HUES48 (cell line): ENCODE data around the gene STX18.
A peak's percentile ranks its signal among the peaks of the same experiment; 100 is the strongest.
"Not testable (repeated sequence)": the region's sequence is repeated elsewhere in the genome, so short reads cannot be mapped to it uniquely, and the experiment has no call there.

Source experiments
- H3K27ac ChIP-seq: one replicate; pipeline ENCODE4 v1.7.0; 2013; ENCODE audit warnings: low read depth, low read length, inconsistent platforms
- H3K27me3 ChIP-seq: 2 replicates; pipeline ENCODE4 v1.6.1; 2013; ENCODE audit warnings: mild to moderate bottlenecking, low read length; ENCODE audit not compliant: control insufficient read depth, insufficient read depth
- H3K36me3 ChIP-seq: 2 replicates; pipeline ENCODE4 v1.6.1; 2013; ENCODE audit warnings: low read length; ENCODE audit not compliant: control insufficient read depth, insufficient read depth
- H3K4me1 ChIP-seq: 2 replicates; pipeline ENCODE4 v1.6.1; 2013; ENCODE audit warnings: mild to moderate bottlenecking, low read length; ENCODE audit not compliant: control insufficient read depth, insufficient read depth
- H3K4me3 ChIP-seq: 2 replicates; pipeline ENCODE4 v1.5.1; 2013; ENCODE audit warnings: mild to moderate bottlenecking, low read depth, low read length
- H3K9ac ChIP-seq: 2 replicates; pipeline ENCODE4 v1.6.1; 2013; ENCODE audit warnings: mild to moderate bottlenecking, low read depth, low read length, moderate library complexity
- H3K9me3 ChIP-seq: 2 replicates; pipeline ENCODE4 v1.6.1; 2013; ENCODE audit warnings: low read length; ENCODE audit not compliant: control insufficient read depth, insufficient read depth

The STX18 gene

DNA sequence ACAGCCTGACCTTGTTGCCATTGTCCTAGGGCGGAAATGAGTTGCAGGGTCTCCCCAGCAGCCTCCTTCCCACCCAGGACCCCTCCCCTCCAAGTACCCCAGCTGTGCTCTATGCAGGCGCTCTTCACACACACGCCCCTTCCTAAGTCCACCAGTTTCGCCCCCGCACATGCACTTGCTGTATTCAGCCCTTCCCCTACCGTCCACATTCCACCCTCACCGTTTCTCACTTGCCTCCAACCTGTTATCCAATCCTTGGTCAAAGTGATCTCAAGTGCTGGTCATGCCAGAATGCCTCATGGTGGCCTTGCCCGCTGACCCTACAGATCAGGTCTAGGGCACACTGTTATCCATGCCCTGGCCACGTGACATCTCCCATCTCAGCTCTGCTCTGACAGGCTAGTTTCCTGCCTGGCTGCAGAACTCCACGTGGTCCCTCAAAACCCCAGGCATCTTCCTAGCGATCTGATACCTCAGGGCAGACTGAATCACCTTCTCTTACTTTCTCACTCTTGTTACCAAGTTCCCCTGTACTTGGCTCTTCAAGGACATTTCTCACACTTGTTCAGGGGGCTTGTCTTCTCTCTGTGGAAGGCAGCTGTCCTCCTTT, 115.2 kb downstream of the STX18 start:
- H3K36me3 ChIP-seq = no peaks in the 10 kb centered on the region; the same call in 1 of the 2 replicates
- H3K9ac ChIP-seq = no peak overlapping the region
- H3K27me3 ChIP-seq = no peaks in the 10 kb centered on the region
- H3K4me1 ChIP-seq = peaks cover 57% of the 10 kb centered on the region
- H3K27ac ChIP-seq = peak overlapping the region; percentile 45
- H3K9me3 ChIP-seq = no peaks in the 10 kb centered on the region
- no peak overlapping the region for H3K4me3 ChIP-seq

DNA sequence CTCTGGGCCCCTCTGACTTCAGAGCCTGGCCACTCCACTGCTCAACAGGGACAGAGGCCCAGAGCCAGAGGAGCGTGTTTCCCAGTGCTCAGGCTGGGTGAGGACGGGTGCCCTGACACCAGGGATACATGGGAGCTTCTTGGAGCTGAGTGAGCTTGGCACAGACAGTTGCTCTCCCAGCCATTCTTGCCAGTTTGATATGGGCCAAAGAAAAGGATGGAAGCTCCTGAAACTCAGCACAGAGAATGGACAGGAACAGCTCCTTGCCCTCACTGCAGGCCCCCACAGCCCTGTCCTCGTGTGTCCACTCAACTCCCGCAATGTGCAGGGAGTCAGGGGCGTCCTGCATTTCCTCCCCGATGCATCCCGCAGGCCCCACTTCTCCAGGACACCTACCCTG, 116.2 kb downstream of the STX18 start:
- H3K9ac ChIP-seq = no peak overlapping the region
- H3K9me3 ChIP-seq = no peaks in the 10 kb centered on the region
- peaks cover 54% of the 10 kb centered on the region for H3K4me1 ChIP-seq
- H3K27me3 ChIP-seq = no peaks in the 10 kb centered on the region
- peaks cover 7% of the 10 kb centered on the region; the same call in 1 of the 2 replicates for H3K36me3 ChIP-seq
- H3K4me3 ChIP-seq = no peak overlapping the region
- no peak overlapping the region for H3K27ac ChIP-seq

DNA sequence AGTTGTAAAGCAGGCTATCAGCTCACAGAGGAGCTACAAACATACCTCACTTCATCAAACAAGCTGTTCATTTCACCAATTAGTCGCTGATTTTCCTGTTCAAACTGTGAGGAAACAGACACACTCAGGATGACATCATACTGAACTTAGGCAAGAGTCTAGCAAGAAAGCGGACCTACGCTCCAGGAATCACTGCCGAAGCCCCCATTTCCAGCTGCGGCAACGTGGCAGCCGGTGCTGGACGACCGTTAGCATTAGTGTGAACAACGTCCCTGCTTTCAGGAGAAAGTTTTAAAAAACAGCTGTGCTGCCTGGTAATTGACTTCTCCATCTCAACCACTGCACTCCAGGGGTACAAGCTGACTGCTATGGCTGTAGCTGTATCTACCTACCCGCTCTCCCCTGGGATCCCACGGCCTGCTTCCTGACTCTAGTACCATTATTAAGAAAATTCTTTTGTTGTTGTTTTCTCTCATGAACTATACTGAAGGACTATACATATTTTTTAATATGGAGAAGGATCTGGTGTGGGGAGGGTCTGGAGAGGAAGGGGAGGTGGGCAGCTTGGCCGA, 116.6 kb downstream of the STX18 start:
- Histone ChIP-seq H3K4me1 (peaks cover 53% of the 10 kb centered on the region), H3K9ac (no peak overlapping the region), H3K36me3 (peaks cover 12% of the 10 kb centered on the region), H3K27me3 (no peaks in the 10 kb centered on the region), H3K27ac (no peak overlapping the region), H3K9me3 (no peaks in the 10 kb centered on the region), H3K4me3 (no peak overlapping the region)

DNA sequence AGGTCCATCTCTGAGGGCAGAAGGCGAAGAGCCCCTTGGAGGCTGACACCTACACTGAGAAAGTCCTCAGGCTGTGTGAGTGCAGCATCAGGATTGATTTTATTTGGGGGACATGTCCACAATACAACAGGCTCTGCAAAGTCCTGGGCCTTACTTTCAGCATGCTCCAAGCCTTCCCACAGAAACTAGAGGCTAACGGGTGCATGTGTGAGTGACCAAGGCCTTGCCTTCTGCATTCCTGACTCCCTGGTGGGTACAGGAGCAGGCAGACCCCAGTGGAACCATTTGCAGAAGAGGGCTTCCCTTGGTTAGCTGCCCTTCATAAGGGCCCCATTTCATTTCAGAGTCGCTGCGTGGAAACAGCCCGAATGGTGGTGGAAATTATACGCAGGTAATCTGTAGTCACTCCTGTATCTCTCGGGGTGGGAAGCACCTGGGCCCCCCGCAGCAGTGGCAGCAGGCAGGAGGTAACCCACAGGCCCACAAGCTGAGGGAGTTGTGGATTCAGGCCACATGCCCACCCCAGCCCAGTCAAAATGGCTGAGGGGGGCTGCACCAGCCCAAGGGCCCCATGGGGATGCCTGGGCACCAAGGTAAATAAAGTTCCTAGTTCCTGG, 117.2 kb downstream of the STX18 start:
- H3K27ac ChIP-seq = no peak overlapping the region
- H3K9ac ChIP-seq = no peak overlapping the region
- no peaks in the 10 kb centered on the region for H3K9me3 ChIP-seq
- H3K4me1 ChIP-seq = peaks cover 53% of the 10 kb centered on the region
- H3K4me3 ChIP-seq = no peak overlapping the region
- H3K27me3 ChIP-seq = no peaks in the 10 kb centered on the region
- H3K36me3 ChIP-seq = peaks cover 18% of the 10 kb centered on the region

DNA sequence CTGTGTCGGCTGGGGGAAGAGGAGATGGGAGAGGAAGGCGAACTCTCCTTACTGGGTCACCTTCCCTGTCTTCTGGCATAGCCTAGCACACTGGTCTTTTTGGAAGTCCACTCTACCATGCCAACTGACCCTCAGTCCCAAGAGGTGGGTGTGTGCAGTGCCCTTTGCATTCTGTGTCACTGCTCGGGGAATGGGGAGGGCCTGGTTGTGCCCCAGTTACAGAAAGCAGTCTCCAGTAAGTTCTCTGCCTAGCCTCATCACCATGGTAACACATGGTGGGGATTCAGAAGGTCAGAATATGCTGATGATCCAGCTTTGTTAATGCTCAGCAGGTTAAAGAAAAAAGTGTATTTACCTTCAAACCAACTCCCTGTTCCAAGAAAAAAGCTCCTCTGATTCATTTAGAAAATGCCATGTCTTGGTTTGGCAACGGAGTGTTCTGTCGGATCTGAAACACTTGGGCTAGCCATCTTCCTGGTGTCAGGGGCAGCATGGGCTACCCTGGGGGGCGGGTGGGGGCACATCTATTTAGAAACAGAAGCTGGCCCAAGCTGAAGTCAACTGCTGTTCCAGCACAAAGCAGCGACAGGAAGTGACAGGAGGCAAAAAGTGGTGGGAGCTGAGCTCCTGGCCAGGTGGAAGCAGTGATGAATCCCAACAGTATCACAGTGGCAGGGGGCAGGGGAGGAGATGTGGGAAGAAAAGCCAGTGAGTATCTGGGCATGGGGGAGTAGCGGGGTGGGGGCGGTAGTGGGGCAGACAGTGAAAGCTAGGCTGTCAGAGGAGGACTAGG, 117.9 kb downstream of the STX18 start:
- no peak overlapping the region for H3K4me3 ChIP-seq
- peak overlapping the region; percentile 64 for H3K27ac ChIP-seq
- H3K4me1 ChIP-seq = peaks cover 53% of the 10 kb centered on the region
- H3K36me3 ChIP-seq = peaks cover 25% of the 10 kb centered on the region
- H3K9ac ChIP-seq = no peak overlapping the region
- no peaks in the 10 kb centered on the region for H3K9me3 ChIP-seq
- no peaks in the 10 kb centered on the region for H3K27me3 ChIP-seq

GRCh38 chr4:4422856-4423499, 118.9 kb downstream of the STX18 start:
- Histone ChIP-seq H3K27ac (peak overlapping the region; percentile 64), H3K36me3 (peaks cover 33% of the 10 kb centered on the region), H3K9me3 (no peaks in the 10 kb centered on the region), H3K4me1 (peaks cover 45% of the 10 kb centered on the region), H3K4me3 (no peak overlapping the region), H3K9ac (no peak overlapping the region), H3K27me3 (no peaks in the 10 kb centered on the region)

GRCh38 chr4:4422117-4422516, 119.7 kb downstream of the STX18 start:
- H3K36me3 ChIP-seq = peaks cover 41% of the 10 kb centered on the region
- H3K27ac ChIP-seq, H3K4me3 ChIP-seq, H3K27me3 ChIP-seq, H3K9ac ChIP-seq, H3K9me3 ChIP-seq: not testable (repeated sequence)
- H3K4me1 ChIP-seq = peaks cover 36% of the 10 kb centered on the region

DNA sequence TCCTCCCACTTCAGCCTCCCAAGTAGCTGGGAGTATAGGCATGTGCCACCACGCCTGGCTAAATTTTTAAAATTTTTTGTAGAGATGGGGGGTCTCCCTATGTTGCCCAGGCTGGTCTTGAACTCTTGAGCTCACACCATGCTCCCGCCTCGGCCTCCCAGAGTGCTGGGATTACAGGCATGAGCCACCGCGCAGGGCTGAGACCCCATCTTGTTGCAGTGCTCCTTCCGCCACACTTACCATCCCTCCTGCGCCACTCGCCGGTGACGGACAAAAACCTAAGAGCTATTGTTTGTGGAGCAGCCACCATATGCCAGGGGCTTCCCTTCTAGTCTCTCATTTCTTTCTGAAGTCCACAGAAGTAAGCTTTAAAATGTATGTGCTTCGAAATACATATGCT, 120.5 kb downstream of the STX18 start:
- no peak overlapping the region for H3K9ac ChIP-seq
- peaks cover 45% of the 10 kb centered on the region for H3K36me3 ChIP-seq
- H3K9me3 ChIP-seq = no peaks in the 10 kb centered on the region
- no peak overlapping the region for H3K27ac ChIP-seq
- H3K27me3 ChIP-seq = no peaks in the 10 kb centered on the region
- peaks cover 28% of the 10 kb centered on the region for H3K4me1 ChIP-seq
- H3K4me3 ChIP-seq = no peak overlapping the region

DNA sequence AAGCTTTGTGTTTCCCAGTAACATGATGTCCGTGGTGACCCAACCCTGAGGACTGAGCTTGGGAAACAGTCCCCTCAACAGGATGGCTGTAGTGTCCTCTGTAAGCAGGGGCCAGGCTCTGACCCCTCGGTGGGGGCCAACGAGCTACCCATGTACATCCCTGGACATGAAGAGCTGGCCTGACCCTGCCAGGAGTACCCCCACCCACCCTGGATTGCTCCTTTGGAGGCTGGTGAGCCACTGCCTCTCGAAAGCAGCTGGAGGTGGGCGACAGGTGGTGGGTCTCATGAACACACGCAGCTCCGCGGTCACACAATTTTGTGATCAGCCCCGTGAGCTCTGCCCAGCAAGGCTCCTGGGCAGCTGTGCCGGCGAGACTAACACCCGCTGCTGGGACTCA, 121.4 kb downstream of the STX18 start:
- Histone ChIP-seq H3K27me3 (no peaks in the 10 kb centered on the region), H3K36me3 (peaks cover 45% of the 10 kb centered on the region), H3K9ac (no peak overlapping the region), H3K4me1 (peaks cover 24% of the 10 kb centered on the region), H3K4me3 (no peak overlapping the region), H3K9me3 (no peaks in the 10 kb centered on the region), H3K27ac (no peak overlapping the region)

DNA sequence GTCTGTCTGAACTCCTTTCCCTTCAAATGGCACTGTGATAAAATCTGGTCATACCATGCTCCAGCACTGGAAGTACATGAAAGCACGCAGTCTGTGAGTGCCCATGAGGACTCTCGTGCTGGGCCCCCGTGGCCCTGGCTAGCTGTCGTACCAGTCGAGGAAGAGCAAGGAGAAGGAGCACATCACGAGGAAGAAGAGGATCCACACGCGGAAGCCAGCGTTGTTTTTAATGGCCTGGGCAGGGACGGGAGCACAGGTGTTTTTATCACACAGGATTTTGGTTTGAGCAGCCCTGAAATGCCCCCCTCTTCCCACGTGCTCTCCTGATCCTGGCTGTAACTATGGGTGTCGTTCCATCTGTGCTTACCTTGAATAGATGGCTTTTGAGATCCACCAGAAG, 122.0 kb downstream of the STX18 start:
- H3K9ac ChIP-seq = no peak overlapping the region
- H3K27ac ChIP-seq = no peak overlapping the region
- H3K36me3 ChIP-seq = peaks cover 45% of the 10 kb centered on the region
- no peaks in the 10 kb centered on the region for H3K9me3 ChIP-seq
- H3K4me3 ChIP-seq = no peak overlapping the region
- H3K4me1 ChIP-seq = peaks cover 19% of the 10 kb centered on the region
- no peaks in the 10 kb centered on the region for H3K27me3 ChIP-seq
